Neutrophil (primary cell): ENCODE measurements around the gene CRYBB2.

Experiments
- H3K27ac ChIP-seq: fragments of 200-600 bp; sonication (generic); 2 replicates; pipeline ENCODE4 v1.5.1; 2016; ENCODE audit warnings: mild to moderate bottlenecking, moderate library complexity
- H3K27me3 ChIP-seq: fragments of 200-600 bp; sonication (generic); 2 replicates; pipeline ENCODE4 v1.6.0; 2016; ENCODE audit warnings: mild to moderate bottlenecking
- H3K36me3 ChIP-seq: fragments of 200-600 bp; sonication (generic); 2 replicates; pipeline ENCODE4 v1.5.1; 2017
- H3K4me1 ChIP-seq, 2 experiments: fragments of 200-600 bp in 1 of 2; sonication (generic) in 1 of 2; 1 replicate in 1 of 2; 2 replicates in 1 of 2; pipeline versions ENCODE4 v1.5.1 to v1.6.1; 2013 to 2016; ENCODE audit warnings: low read depth in 1 of 2, low read length in 1 of 2, mild to moderate bottlenecking in 1 of 2, moderate library complexity in 1 of 2; ENCODE audit not compliant: control insufficient read depth in 1 of 2, insufficient read depth in 1 of 2
- H3K4me3 ChIP-seq, 2 experiments: fragments of 200-600 bp in 1 of 2; sonication (generic) in 1 of 2; 1 replicate in 1 of 2; 2 replicates in 1 of 2; pipeline ENCODE4 v1.5.1; 2013 to 2016; ENCODE audit warnings: low read depth in 1 of 2, low read length in 1 of 2, mild to moderate bottlenecking in 1 of 2, moderate library complexity in 1 of 2
- H3K9me3 ChIP-seq: fragments of 200-600 bp; sonication (generic); 2 replicates; pipeline ENCODE4 v1.5.1; 2016
- TF ChIP-seq, protein P1 (sequence below): fragments of 200-600 bp; sonication (generic); IDR thresholded peaks from 2 replicates; pipeline ENCODE4 v1.5.1; 2016; ENCODE audit warnings: antibody characterized with exemption

The CRYBB2 gene

DNA sequence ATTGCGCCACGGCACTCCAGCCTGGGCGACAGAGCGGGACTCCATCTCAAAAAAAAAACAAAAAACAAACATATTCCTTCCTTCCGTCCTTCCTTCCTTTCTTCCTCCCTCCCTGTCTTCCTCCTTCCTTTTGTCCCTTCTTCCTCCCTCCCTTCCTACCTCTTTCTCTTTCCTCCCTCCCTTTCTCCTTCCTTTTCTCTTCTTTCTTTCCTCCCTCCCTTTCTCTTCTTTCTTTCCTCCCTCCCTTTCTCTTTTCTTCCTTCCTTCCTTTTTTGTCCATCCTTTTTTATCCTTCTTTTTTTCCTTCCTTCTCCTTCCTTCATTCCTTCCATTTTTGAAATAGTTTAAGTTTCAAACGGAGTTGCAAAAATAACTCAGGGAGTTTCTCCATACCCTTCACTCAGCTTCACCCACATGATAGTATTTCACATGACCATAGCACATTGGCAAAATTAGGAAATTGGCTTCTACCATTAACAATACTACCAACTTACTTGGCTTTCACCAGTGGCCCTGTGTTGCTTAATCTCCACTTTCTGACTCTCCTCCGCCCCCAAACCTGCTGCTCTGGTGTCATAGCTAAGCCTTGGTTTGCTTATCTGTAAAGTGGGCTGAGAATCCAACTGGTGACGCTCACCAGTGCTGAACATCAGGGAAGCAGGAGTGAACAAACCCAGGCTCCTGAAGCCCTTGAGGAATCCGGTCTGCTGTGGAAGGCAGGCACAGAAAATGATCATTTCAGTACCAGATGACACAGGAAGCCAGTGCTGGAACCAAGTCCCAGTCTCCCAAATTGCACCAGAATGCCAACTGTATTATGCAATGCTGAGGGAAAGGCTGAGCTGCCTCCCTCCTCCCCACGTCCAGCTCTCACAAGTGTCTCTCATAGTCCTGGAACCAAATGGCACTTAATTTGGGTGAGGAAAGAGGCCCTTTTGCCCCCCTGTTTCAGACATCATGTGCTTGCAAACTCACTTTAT, 37.0 kb upstream of the CRYBB2 start:
- H3K36me3 ChIP-seq, result no peaks in the 10 kb centered on the region
- H3K4me3 ChIP-seq, result no peak overlapping the region

DNA sequence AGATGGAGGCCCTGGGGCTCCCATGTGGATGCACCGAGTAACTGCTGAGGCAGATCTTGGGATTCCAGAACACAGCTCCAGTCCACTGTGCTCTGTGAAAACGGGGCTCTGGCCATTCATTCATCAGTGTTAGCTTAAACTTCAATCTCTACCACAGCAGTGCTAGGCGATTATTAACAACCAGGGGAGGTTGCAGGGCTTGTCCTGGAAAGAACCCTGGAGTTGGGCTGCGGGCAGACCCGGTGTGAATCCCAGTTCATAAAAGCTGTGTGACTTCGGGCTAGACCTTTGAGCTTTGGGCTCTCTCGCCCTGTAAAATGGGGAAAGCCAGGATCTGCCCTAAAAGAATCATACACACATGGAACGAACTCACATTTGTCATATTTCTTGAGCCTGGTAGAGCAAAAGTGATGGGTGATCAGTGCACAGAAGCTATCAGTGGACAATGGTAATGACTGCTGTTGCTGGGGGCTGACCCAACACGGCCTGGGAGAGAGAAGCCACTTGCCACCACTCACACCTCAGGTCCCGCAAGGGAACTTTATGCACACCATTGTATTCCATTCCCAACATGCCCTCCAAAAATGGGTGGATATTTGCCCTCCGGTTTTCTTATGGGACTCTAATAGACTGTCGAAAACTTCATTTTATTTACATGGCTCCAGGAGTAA, 35.4 kb upstream of the CRYBB2 start:
- H3K27me3 ChIP-seq, result no peaks in the 10 kb centered on the region
- no peaks in the 10 kb centered on the region for H3K4me1 ChIP-seq
- no peaks in the 10 kb centered on the region for H3K9me3 ChIP-seq
- no peaks in the 10 kb centered on the region for H3K36me3 ChIP-seq
- no peak overlapping the region for H3K4me3 ChIP-seq
- TF ChIP-seq, protein P1, sequence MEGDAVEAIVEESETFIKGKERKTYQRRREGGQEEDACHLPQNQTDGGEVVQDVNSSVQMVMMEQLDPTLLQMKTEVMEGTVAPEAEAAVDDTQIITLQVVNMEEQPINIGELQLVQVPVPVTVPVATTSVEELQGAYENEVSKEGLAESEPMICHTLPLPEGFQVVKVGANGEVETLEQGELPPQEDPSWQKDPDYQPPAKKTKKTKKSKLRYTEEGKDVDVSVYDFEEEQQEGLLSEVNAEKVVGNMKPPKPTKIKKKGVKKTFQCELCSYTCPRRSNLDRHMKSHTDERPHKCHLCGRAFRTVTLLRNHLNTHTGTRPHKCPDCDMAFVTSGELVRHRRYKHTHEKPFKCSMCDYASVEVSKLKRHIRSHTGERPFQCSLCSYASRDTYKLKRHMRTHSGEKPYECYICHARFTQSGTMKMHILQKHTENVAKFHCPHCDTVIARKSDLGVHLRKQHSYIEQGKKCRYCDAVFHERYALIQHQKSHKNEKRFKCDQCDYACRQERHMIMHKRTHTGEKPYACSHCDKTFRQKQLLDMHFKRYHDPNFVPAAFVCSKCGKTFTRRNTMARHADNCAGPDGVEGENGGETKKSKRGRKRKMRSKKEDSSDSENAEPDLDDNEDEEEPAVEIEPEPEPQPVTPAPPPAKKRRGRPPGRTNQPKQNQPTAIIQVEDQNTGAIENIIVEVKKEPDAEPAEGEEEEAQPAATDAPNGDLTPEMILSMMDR, result no peak
- H3K27ac ChIP-seq, result no peak overlapping the region

More for the DNA sequence above, 37.0 kb upstream of the CRYBB2 start:
- H3K27me3 ChIP-seq, result no peaks in the 10 kb centered on the region
- TF ChIP-seq, protein P1, result no peak
- H3K27ac ChIP-seq, result no peak overlapping the region
- no peaks in the 10 kb centered on the region for H3K4me1 ChIP-seq
- no peaks in the 10 kb centered on the region for H3K9me3 ChIP-seq

DNA sequence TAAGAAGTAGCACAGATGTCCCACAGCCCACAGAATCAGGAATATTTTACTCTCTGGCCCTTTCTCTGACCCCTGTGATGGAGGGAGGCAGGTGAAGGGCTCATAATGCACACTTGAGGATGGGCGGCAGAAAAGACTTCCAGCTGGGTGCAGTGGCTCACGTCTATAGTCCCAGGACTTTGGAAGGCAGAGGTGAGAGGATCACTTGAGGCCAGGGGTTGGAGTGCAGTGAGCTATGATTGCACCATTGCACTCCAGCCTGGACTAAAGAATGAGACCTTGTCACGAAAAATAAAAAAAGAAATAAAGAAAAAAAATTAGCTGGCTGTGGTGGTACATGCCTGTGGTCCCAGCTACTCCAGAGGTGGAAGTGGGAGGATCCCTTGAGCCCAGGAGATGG, 33.3 kb upstream of the CRYBB2 start:
- H3K27ac ChIP-seq, result no peak overlapping the region
- H3K27me3 ChIP-seq, result no peaks in the 10 kb centered on the region
- no peaks in the 10 kb centered on the region for H3K4me1 ChIP-seq
- H3K36me3 ChIP-seq, result no peaks in the 10 kb centered on the region
- H3K4me3 ChIP-seq, result no peak overlapping the region
- no peaks in the 10 kb centered on the region for H3K9me3 ChIP-seq
- TF ChIP-seq, protein P1, result no peak

DNA sequence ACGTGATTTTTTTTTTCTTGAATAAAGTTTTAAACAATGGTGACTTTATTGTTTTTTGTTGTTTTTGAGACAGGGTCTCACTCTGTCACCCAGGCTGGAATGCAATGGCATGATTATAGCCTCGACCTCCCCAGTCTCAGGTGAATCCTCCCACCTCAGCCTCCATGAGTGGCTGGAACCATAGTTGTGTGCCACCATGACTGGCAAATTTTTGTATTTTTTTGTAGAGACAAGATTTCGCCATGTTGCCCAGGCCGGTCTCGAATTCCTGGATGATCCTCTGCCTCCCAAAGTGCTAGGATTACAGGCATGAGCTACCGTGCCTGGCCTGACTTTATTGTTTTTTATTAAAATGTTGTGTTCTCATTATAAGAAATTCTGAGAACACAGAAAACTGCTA, 32.0 kb upstream of the CRYBB2 start:
- no peak overlapping the region for H3K4me3 ChIP-seq
- no peak overlapping the region for H3K27ac ChIP-seq
- no peaks in the 10 kb centered on the region for H3K4me1 ChIP-seq
- no peaks in the 10 kb centered on the region for H3K36me3 ChIP-seq
- no peaks in the 10 kb centered on the region for H3K9me3 ChIP-seq
- TF ChIP-seq, protein P1, result no peak
- H3K27me3 ChIP-seq, result no peaks in the 10 kb centered on the region

DNA sequence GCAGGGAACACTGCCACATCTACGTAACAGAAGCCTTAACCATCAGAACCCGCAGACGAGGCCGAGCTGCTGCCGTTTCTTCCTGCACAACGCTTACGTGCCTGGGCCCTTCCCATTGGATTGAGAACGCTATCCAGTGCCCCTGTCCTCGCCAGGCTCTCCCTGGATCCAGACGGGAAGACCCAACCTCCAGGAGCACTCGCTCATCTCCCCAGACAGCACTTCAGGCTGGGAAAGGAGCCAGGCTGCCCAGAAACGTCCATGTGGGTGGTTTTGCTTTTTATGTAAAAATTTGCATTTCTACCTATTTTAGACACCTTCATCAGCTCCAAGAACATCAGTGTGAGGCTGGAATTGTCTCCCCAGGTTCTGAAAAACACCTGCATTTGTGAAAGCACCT, 27.0 kb upstream of the CRYBB2 start:
- H3K27ac ChIP-seq, result no peak overlapping the region
- no peak overlapping the region for H3K4me3 ChIP-seq
- H3K36me3 ChIP-seq, result no peaks in the 10 kb centered on the region
- no peaks in the 10 kb centered on the region for H3K9me3 ChIP-seq
- no peaks in the 10 kb centered on the region for H3K4me1 ChIP-seq
- no peaks in the 10 kb centered on the region for H3K27me3 ChIP-seq
- TF ChIP-seq, protein P1, result no peak
